HepG2 (cell line): ENCODE data around the gene TTK. TPM values are rescaled to one million over a fixed set of nuclear protein-coding genes. Genes with fewer than 3 reads are reported as not detected.
A peak's percentile ranks its signal among the peaks of the same experiment; 100 is the strongest.

ENCODE experiments used
- NR2F2 ChIP-seq: IDR thresholded peaks from 2 replicates; pipeline ENCODE4 v1.6.1; 2012; ENCODE audit warnings: low read depth, inconsistent platforms, borderline replicate concordance
- PHF5A ChIP-seq: IDR thresholded peaks from one replicate; pipeline ENCODE4 v1.6.1; 2018; ENCODE audit warnings: low read depth, missing genetic modification reagents; ENCODE audit not compliant: unreplicated experiment
- RARA ChIP-seq: IDR thresholded peaks from 2 replicates; pipeline ENCODE4 v1.6.1; 2016; ENCODE audit warnings: missing genetic modification reagents, missing compliant biosample characterization
- ZFP36L2 ChIP-seq: sonication (generic); formaldehyde crosslinking; IDR thresholded peaks from 2 replicates; pipeline ENCODE4 v1.4.0; 2020; ENCODE audit warnings: missing genetic modification reagents
- ZKSCAN5 ChIP-seq: sonication (generic); formaldehyde crosslinking; IDR thresholded peaks from 2 replicates; pipeline ENCODE4 v1.5.1; 2020; ENCODE audit warnings: mild to moderate bottlenecking, missing genetic modification reagents
- ZNF256 ChIP-seq: sonication (generic); formaldehyde crosslinking; conservative IDR thresholded peaks from 2 replicates; pipeline ENCODE4 v1.4.0; 2020; ENCODE audit warnings: missing genetic modification reagents
- ZNF563 ChIP-seq: sonication (generic); formaldehyde crosslinking; IDR thresholded peaks from 2 replicates; pipeline ENCODE4 v1.8.0; 2022; ENCODE audit warnings: mild to moderate bottlenecking, moderate library complexity, missing genetic modification reagents
- ZNF629 ChIP-seq: sonication (generic); formaldehyde crosslinking; conservative IDR thresholded peaks from 2 replicates; pipeline ENCODE4 v1.5.0; 2020; ENCODE audit warnings: missing genetic modification reagents
- ZNF7 ChIP-seq: IDR thresholded peaks from 2 replicates; pipeline ENCODE4 v1.6.1; 2016; ENCODE audit warnings: missing biosample characterization, missing genetic modification reagents
- polyA plus RNA-seq, 8 experiments: library from polyadenylated mRNA; depleted of rRNA in 3 of 8; stranded (reverse) in 7 of 8; unstranded in 1 of 8; fragments of >200 nt; fragmentation: Illumina TruSeq in 4 of 8; extraction: Trizol in 4 of 8; gene quantifications; 2 replicates each; pipeline versions ENCODE4 v1.2.1 to v1.2.3, GENCODE V29; 2011 to 2016; ENCODE audit warnings: low read depth in 4 of 8, missing spikeins in 1 of 8, mixed read lengths in 1 of 8; ENCODE audit not compliant: insufficient read depth in 1 of 8
- total RNA-seq, 5 experiments: library from RNA; depleted of rRNA; stranded (reverse); fragments of >200 nt; fragmentation: Illumina TruSeq; extraction: Trizol; gene quantifications; 2 replicates each; pipeline ENCODE4 v1.2.3, GENCODE V29; 2016; ENCODE audit warnings: low read depth in 1 of 5
- TF ChIP-seq, protein P1 (sequence below): IDR thresholded peaks from 2 replicates; pipeline ENCODE4 v1.6.1; 2016; ENCODE audit warnings: low read depth
- TF ChIP-seq, protein P2 (sequence below): sonication (generic); formaldehyde crosslinking; conservative IDR thresholded peaks from 2 replicates; pipeline ENCODE4 v1.4.0; 2020; ENCODE audit warnings: mild to moderate bottlenecking, missing genetic modification reagents, moderate library complexity
- TF ChIP-seq, protein P3 (sequence below): sonication (generic); formaldehyde crosslinking; IDR thresholded peaks from 2 replicates; pipeline ENCODE4 v1.5.1; 2020; ENCODE audit warnings: mild to moderate bottlenecking, missing genetic modification reagents, moderate library complexity
- TF ChIP-seq, protein P4 (sequence below): sonication (generic); formaldehyde crosslinking; IDR thresholded peaks from 2 replicates; pipeline ENCODE4 v1.4.0; 2020; ENCODE audit warnings: missing genetic modification reagents, low read depth, mild to moderate bottlenecking, borderline replicate concordance
- TF ChIP-seq, protein P5 (sequence below): sonication (generic); formaldehyde crosslinking; IDR thresholded peaks from 2 replicates; pipeline ENCODE4 v1.4.0; 2020; ENCODE audit warnings: missing genetic modification reagents
- TF ChIP-seq, protein P6 (sequence below): sonication (generic); formaldehyde crosslinking; conservative IDR thresholded peaks from 2 replicates; pipeline ENCODE4 v1.4.0; 2020; ENCODE audit warnings: missing genetic modification reagents

TTK gene
- total and polyA plus RNA-seq, 2 of the 13 experiments (the other 11 are each of a cell fraction or from before 2014, with no cell fraction given): 8.6 to 33.2 TPM

DNA sequence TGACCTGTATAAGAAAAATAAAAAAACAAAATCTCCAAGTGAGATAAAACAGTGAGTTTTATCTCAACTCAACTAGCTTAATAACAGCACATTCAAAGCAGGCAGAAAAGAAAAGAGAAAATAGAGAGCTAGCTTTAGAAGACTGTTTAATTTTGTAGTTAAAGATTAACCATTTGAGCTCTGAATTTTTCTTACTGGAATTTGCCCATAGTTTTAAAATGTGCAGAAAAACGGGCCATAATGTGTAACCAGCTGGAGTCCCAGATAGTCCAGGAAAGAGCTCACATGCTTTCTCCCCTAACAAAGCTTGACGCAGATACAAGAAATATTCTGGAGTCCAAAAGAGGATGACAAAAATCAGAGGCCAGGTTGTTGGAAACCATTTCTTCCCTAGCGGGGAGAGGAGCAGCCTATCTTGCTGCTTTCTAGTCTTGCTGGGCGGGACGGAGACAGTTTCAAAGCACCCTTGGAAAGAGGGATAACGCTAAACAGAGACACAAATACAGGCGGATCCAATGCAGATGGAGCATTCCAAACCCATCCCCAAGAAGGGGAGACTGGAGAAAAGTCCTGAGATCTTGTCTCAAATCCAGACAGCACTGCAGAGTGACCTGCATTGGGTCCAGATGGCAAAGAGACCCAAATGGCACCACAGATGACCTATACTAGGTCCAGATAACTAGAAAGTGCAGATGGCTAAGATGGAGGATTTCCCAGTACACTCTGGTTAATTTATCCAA lies 16.1 kb downstream of the TTK start (continued):
- TF ChIP-seq, protein P1, sequence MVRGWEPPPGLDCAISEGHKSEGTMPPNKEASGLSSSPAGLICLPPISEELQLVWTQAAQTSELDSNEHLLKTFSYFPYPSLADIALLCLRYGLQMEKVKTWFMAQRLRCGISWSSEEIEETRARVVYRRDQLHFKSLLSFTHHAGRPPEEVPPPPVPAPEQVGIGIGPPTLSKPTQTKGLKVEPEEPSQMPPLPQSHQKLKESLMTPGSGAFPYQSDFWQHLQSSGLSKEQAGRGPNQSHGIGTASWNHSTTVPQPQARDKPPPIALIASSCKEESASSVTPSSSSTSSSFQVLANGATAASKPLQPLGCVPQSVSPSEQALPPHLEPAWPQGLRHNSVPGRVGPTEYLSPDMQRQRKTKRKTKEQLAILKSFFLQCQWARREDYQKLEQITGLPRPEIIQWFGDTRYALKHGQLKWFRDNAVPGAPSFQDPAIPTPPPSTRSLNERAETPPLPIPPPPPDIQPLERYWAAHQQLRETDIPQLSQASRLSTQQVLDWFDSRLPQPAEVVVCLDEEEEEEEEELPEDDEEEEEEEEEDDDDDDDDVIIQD (CRISPR knock-in tag): peak; percentile 53; the same call in 1 of the 2 replicates
- TF ChIP-seq, protein P2, sequence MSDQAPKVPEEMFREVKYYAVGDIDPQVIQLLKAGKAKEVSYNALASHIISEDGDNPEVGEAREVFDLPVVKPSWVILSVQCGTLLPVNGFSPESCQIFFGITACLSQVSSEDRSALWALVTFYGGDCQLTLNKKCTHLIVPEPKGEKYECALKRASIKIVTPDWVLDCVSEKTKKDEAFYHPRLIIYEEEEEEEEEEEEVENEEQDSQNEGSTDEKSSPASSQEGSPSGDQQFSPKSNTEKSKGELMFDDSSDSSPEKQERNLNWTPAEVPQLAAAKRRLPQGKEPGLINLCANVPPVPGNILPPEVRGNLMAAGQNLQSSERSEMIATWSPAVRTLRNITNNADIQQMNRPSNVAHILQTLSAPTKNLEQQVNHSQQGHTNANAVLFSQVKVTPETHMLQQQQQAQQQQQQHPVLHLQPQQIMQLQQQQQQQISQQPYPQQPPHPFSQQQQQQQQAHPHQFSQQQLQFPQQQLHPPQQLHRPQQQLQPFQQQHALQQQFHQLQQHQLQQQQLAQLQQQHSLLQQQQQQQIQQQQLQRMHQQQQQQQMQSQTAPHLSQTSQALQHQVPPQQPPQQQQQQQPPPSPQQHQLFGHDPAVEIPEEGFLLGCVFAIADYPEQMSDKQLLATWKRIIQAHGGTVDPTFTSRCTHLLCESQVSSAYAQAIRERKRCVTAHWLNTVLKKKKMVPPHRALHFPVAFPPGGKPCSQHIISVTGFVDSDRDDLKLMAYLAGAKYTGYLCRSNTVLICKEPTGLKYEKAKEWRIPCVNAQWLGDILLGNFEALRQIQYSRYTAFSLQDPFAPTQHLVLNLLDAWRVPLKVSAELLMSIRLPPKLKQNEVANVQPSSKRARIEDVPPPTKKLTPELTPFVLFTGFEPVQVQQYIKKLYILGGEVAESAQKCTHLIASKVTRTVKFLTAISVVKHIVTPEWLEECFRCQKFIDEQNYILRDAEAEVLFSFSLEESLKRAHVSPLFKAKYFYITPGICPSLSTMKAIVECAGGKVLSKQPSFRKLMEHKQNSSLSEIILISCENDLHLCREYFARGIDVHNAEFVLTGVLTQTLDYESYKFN (CRISPR knock-in tag): peak; percentile 63
- TF ChIP-seq PHF5A (no peak), ZNF563 (no peak), ZFP36L2 (CRISPR knock-in tag) (no peak), NR2F2 (no peak), ZKSCAN5 (CRISPR knock-in tag) (no peak), RARA (CRISPR knock-in tag) (no peak), ZNF629 (CRISPR knock-in tag) (no peak), ZNF7 (CRISPR knock-in tag) (no peak), ZNF256 (CRISPR knock-in tag) (no peak)
- TF ChIP-seq, protein P3, sequence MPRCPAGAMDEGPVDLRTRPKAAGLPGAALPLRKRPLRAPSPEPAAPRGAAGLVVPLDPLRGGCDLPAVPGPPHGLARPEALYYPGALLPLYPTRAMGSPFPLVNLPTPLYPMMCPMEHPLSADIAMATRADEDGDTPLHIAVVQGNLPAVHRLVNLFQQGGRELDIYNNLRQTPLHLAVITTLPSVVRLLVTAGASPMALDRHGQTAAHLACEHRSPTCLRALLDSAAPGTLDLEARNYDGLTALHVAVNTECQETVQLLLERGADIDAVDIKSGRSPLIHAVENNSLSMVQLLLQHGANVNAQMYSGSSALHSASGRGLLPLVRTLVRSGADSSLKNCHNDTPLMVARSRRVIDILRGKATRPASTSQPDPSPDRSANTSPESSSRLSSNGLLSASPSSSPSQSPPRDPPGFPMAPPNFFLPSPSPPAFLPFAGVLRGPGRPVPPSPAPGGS (CRISPR knock-in tag): no peak
- TF ChIP-seq, protein P4, sequence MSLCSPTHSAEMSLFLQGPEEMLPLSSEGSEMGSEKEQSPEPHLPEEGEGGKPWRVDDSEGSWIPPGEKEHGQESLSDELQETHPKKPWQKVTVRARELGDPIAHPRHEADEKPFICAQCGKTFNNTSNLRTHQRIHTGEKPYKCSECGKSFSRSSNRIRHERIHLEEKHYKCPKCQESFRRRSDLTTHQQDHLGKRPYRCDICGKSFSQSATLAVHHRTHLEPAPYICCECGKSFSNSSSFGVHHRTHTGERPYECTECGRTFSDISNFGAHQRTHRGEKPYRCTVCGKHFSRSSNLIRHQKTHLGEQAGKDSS (CRISPR knock-in tag): no peak
- TF ChIP-seq, protein P5, sequence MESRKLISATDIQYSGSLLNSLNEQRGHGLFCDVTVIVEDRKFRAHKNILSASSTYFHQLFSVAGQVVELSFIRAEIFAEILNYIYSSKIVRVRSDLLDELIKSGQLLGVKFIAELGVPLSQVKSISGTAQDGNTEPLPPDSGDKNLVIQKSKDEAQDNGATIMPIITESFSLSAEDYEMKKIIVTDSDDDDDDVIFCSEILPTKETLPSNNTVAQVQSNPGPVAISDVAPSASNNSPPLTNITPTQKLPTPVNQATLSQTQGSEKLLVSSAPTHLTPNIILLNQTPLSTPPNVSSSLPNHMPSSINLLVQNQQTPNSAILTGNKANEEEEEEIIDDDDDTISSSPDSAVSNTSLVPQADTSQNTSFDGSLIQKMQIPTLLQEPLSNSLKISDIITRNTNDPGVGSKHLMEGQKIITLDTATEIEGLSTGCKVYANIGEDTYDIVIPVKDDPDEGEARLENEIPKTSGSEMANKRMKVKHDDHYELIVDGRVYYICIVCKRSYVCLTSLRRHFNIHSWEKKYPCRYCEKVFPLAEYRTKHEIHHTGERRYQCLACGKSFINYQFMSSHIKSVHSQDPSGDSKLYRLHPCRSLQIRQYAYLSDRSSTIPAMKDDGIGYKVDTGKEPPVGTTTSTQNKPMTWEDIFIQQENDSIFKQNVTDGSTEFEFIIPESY: peak; percentile 64; the same call in 1 of the 2 replicates
- TF ChIP-seq, protein P6, sequence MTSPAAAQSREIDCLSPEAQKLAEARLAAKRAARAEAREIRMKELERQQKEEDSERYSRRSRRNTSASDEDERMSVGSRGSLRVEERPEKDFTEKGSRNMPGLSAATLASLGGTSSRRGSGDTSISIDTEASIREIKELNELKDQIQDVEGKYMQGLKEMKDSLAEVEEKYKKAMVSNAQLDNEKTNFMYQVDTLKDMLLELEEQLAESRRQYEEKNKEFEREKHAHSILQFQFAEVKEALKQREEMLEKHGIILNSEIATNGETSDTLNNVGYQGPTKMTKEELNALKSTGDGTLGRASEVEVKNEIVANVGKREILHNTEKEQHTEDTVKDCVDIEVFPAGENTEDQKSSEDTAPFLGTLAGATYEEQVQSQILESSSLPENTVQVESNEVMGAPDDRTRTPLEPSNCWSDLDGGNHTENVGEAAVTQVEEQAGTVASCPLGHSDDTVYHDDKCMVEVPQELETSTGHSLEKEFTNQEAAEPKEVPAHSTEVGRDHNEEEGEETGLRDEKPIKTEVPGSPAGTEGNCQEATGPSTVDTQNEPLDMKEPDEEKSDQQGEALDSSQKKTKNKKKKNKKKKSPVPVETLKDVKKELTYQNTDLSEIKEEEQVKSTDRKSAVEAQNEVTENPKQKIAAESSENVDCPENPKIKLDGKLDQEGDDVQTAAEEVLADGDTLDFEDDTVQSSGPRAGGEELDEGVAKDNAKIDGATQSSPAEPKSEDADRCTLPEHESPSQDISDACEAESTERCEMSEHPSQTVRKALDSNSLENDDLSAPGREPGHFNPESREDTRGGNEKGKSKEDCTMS (CRISPR knock-in tag): no peak
